ENCODE data around the gene ARHGAP42.

The ARHGAP42 gene

GRCh38 chr11:100801225-100801999 lies 114.3 kb downstream of the ARHGAP42 start:
- no peak for DNase-seq (ENCODE audit: low read depth)

GRCh38 chr11:100805506-100806199 lies 118.6 kb downstream of the ARHGAP42 start:
- DNase-seq (ENCODE audit: low read depth): no peak

- DNase-seq (ENCODE audit: low read depth): no peak
Observed at GRCh38 chr11:100806296-100806695, 119.2 kb downstream of the ARHGAP42 start.

- no peak for DNase-seq (ENCODE audit: low read depth)
Observed at GRCh38 chr11:100808904-100809491, 121.9 kb downstream of the ARHGAP42 start.

GRCh38 chr11:100810146-100810545 lies 123.1 kb downstream of the ARHGAP42 start:
- no peak for DNase-seq (ENCODE audit: low read depth)

- no peak for DNase-seq (ENCODE audit: low read depth)
Observed at GRCh38 chr11:100810666-100811065, 123.6 kb downstream of the ARHGAP42 start.

GRCh38 chr11:100812517-100812916 lies 125.4 kb downstream of the ARHGAP42 start:
- no peak for DNase-seq (ENCODE audit: low read depth)

- DNase-seq (ENCODE audit: low read depth): no peak
Observed at GRCh38 chr11:100815787-100816330, 128.8 kb downstream of the ARHGAP42 start.

- no peak for DNase-seq (ENCODE audit: low read depth)
Observed at GRCh38 chr11:100816823-100817222, 129.7 kb downstream of the ARHGAP42 start.

GRCh38 chr11:100817620-100818019 lies 130.5 kb downstream of the ARHGAP42 start:
- DNase-seq (ENCODE audit: low read depth): no peak

- no peak for DNase-seq (ENCODE audit: low read depth)
Observed at GRCh38 chr11:100820621-100821020, 133.5 kb downstream of the ARHGAP42 start.

GRCh38 chr11:100821198-100821597 lies 134.1 kb downstream of the ARHGAP42 start:
- DNase-seq (ENCODE audit: low read depth): no peak

- DNase-seq (ENCODE audit: low read depth): no peak
Observed at GRCh38 chr11:100823360-100823759, 136.3 kb downstream of the ARHGAP42 start.

GRCh38 chr11:100824041-100824809 lies 137.1 kb downstream of the ARHGAP42 start:
- no peak for DNase-seq (ENCODE audit: low read depth)

GRCh38 chr11:100825626-100826025 lies 138.5 kb downstream of the ARHGAP42 start:
- no peak for DNase-seq (ENCODE audit: low read depth)

- no peak for DNase-seq (ENCODE audit: low read depth)
Observed at GRCh38 chr11:100827934-100828661, 141.0 kb downstream of the ARHGAP42 start.

GRCh38 chr11:100830274-100830673 lies 143.2 kb downstream of the ARHGAP42 start:
- no peak for DNase-seq (ENCODE audit: low read depth)

- no peak for DNase-seq (ENCODE audit: low read depth)
Observed at GRCh38 chr11:100830978-100831732, 144.1 kb downstream of the ARHGAP42 start.

GRCh38 chr11:100831929-100832494 lies 144.9 kb downstream of the ARHGAP42 start:
- DNase-seq (ENCODE audit: low read depth): no peak

GRCh38 chr11:100832829-100833228 lies 145.7 kb downstream of the ARHGAP42 start:
- no peak for DNase-seq (ENCODE audit: low read depth)
